ENCODE results near the gene CELF2.

The CELF2 gene

GRCh38 chr10:11215471-11215870 is 197.8 kb downstream of the CELF2 start:
- no peak for TF ChIP-seq CTCF (IDR thresholded peaks at IDR 0.05; ENCODE audit: insufficient read depth, missing control alignments)
- FAIRE-seq (no peak), DNase-seq (ENCODE audit: insufficient read length, low spot score) (no peak)

GRCh38 chr10:11217521-11217920 is 199.8 kb downstream of the CELF2 start:
- TF ChIP-seq CTCF (IDR thresholded peaks at IDR 0.05; ENCODE audit: insufficient read depth, missing control alignments), result no peak
- FAIRE-seq, result no peak
- DNase-seq (ENCODE audit: insufficient read length, low spot score), result no peak

GRCh38 chr10:11218395-11218794 is 200.7 kb downstream of the CELF2 start:
- DNase-seq (ENCODE audit: insufficient read length, low spot score) (no peak), FAIRE-seq (no peak)

GRCh38 chr10:11219431-11219830 is 201.8 kb downstream of the CELF2 start:
- DNase-seq (ENCODE audit: insufficient read length, low spot score), result no peak
- TF ChIP-seq CTCF (IDR thresholded peaks at IDR 0.05; ENCODE audit: insufficient read depth, missing control alignments), result no peak
- no peak for FAIRE-seq

More at GRCh38 chr10:11218395-11218794, 200.7 kb downstream of the CELF2 start:
- TF ChIP-seq CTCF (IDR thresholded peaks at IDR 0.05; ENCODE audit: insufficient read depth, missing control alignments), result no peak

GRCh38 chr10:11223081-11223480 is 205.4 kb downstream of the CELF2 start:
- no peak for TF ChIP-seq CTCF (IDR thresholded peaks at IDR 0.05; ENCODE audit: insufficient read depth, missing control alignments)
- DNase-seq (ENCODE audit: insufficient read length, low spot score) (no peak), FAIRE-seq (no peak)

GRCh38 chr10:11223507-11224140 is 206.0 kb downstream of the CELF2 start:
- FAIRE-seq (no peak), DNase-seq (ENCODE audit: insufficient read length, low spot score) (no peak)
- no peak for TF ChIP-seq CTCF (IDR thresholded peaks at IDR 0.05; ENCODE audit: insufficient read depth, missing control alignments)

GRCh38 chr10:11224321-11224720 is 206.6 kb downstream of the CELF2 start:
- no peak for FAIRE-seq
- no peak for TF ChIP-seq CTCF (IDR thresholded peaks at IDR 0.05; ENCODE audit: insufficient read depth, missing control alignments)

More at GRCh38 chr10:11224321-11224720, 206.6 kb downstream of the CELF2 start:
- DNase-seq (ENCODE audit: insufficient read length, low spot score), result no peak
